ENCODE results near the gene HEMK1.
A peak's percentile ranks its signal among the peaks of the same experiment; 100 is the strongest.

Gene HEMK1

DNA sequence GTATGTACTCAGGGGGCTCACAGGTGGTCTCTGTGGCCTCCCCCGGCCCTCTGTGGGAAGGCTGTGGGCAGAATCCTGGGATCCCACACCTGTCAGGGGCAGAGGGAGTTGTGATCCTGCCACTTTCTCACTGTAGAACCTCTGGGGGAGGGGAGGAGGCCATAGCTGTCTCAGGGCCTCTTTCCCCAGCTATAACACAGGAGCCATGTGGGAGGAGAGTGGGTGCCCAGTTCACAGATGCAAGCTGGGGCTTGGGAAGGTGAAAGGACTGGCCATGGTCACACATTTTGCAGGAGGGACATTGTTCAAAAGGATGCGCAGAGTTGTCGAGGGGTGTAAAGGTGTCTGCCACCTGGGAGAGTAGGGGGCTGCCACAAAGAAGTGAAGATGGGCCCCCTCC, 59.3 kb downstream of the HEMK1 start:
- Mint-ChIP-seq H3K4me1 (ENCODE audit: low read depth) (peaks cover 99% of the 10 kb centered on the region), H3K27ac (peak overlapping the region; percentile 84), H3K4me3 (no peak overlapping the region), H3K36me3 (ENCODE audit: low read depth) (peaks cover 100% of the 10 kb centered on the region), H3K27me3 (no peaks in the 10 kb centered on the region), H3K9me3 (no peaks in the 10 kb centered on the region)
- intact Hi-C loops (cut with micrococcal nuclease) = no loop called here

DNA sequence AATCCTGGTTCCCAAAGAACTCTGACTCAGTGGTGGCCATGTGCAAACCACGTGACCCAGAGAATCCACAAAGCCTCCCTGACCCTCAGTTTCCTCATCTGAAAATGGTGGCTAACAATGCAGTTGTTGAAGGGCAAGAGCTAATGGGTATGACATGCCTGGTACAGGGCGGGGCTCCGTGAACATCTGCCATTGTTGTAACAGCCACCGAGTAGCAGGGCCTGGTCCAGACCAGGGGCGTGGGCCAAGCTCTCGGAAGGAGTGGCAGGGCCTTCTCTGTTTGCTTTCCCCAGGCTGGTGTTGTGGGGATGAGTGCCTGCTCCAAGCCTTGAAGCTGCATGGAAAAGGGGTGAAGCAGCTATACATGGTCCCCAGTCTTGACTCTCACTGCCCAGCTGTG, 61.1 kb downstream of the HEMK1 start:
- Mint-ChIP-seq H3K4me1 (ENCODE audit: low read depth) (peaks cover 98% of the 10 kb centered on the region), H3K27ac (peak overlapping the region; percentile 84), H3K9me3 (no peaks in the 10 kb centered on the region), H3K4me3 (peak overlapping the region; percentile 4), H3K27me3 (no peaks in the 10 kb centered on the region), H3K36me3 (ENCODE audit: low read depth) (peaks cover 100% of the 10 kb centered on the region)
- intact Hi-C loops (cut with micrococcal nuclease) = no loop called here

DNA sequence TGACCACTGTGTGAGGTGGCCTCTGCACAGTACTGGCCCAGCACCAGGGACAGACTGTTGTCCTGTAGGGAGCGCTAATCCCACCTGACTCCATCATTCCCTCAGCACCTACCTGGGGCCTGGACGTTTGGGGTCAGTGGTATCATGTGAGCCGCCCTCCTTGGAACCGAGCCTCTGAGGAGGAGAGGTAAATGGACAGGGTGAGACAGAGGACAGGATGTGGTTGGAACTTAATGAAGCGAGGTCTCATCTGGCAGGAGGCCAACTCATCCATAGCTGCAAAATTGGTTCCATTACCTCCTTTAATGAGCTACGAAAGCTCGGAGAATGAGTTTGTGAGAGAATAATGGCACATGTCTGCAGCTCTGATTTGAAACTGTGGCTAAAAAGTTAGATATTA, 61.6 kb downstream of the HEMK1 start:
- Mint-ChIP-seq H3K36me3 (ENCODE audit: low read depth) (peaks cover 97% of the 10 kb centered on the region), H3K4me1 (ENCODE audit: low read depth) (peaks cover 94% of the 10 kb centered on the region), H3K4me3 (no peak overlapping the region), H3K9me3 (no peaks in the 10 kb centered on the region), H3K27ac (peak overlapping the region; percentile 84), H3K27me3 (no peaks in the 10 kb centered on the region)
- intact Hi-C loops (cut with micrococcal nuclease) = no loop called here

DNA sequence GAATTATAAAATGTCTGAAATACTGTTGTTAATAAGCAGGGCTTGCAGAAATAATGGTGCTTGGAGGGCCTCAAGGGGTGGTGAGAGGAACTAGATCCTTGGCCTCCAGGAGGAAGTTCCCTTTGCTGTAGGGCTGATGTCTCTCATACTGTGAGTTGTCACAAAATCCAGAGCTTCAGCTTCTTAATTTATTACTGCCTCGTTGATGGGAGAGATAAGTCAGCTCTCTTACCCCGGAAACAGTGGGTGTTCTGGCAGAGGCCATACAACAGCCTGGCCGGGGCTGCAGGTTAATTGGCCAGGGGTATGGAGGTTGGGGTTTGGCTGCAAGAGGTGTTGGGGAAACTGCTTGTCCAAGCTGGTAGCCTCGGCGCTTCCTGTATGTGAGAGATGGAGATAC, 63.1 kb downstream of the HEMK1 start:
- no peaks in the 10 kb centered on the region for H3K27me3 Mint-ChIP-seq
- intact Hi-C loops (cut with micrococcal nuclease) = no loop called here
- H3K36me3 Mint-ChIP-seq (ENCODE audit: low read depth) = peaks cover 97% of the 10 kb centered on the region
- H3K4me3 Mint-ChIP-seq = peak overlapping the region; percentile 49
- peaks cover 94% of the 10 kb centered on the region for H3K4me1 Mint-ChIP-seq (ENCODE audit: low read depth)
- H3K27ac Mint-ChIP-seq = peak overlapping the region; percentile 84
- H3K9me3 Mint-ChIP-seq = no peaks in the 10 kb centered on the region

DNA sequence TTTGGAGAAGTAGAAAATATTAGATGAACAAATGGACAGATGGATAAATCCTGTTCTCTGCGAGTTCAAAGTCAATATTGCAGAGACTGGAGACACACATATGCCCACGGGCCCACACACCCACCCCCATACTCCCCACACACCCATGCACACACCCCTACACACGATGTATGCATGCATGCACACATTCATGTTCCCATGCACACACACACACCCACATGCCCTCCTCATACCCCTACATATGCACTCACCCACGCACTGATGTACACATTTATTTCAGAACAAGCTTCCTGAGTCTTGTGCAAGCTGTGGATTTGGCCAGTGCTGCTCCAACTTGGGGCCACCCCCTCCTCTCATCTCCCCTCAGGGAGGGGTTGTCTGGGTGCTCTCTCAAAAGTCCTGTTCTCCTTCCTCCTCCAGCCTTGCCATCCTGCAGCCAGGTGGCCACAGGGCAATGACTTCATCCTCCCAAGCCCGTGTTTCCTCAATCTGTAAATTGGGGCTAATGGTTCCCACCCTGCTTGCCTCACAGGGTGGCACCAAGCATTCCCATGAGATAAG, 64.0 kb downstream of the HEMK1 start:
- Mint-ChIP-seq H3K27ac (peak overlapping the region; percentile 84), H3K4me1 (ENCODE audit: low read depth) (peaks cover 95% of the 10 kb centered on the region), H3K9me3 (no peaks in the 10 kb centered on the region), H3K36me3 (ENCODE audit: low read depth) (peaks cover 97% of the 10 kb centered on the region), H3K4me3 (no peak overlapping the region), H3K27me3 (no peaks in the 10 kb centered on the region)
- intact Hi-C loops (cut with micrococcal nuclease) = no loop called here

DNA sequence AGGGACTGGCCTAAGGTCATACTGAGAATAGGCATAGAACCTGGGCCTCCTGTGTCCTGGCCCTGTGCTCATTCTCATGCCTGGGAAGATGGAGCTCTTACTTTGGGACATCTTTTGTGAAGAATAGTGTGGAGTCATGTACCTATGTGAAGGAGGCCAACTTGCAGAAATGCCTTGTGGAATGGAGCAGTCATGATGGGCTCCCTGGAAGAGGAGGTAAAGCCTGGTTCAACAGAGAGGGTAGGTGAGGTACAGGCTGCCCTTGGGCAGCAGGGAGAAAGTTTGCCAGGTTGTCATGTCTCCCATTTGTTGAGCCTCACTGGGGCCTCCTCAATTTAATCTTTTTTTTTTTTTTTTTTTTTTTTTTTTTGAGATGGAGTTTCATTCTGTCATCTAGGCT, 65.7 kb downstream of the HEMK1 start:
- no peaks in the 10 kb centered on the region for H3K9me3 Mint-ChIP-seq
- no peak overlapping the region for H3K4me3 Mint-ChIP-seq
- intact Hi-C loops (cut with micrococcal nuclease) = no loop called here
- H3K4me1 Mint-ChIP-seq (ENCODE audit: low read depth) = peaks cover 92% of the 10 kb centered on the region
- peaks cover 97% of the 10 kb centered on the region for H3K36me3 Mint-ChIP-seq (ENCODE audit: low read depth)
- H3K27ac Mint-ChIP-seq = no peak overlapping the region
- H3K27me3 Mint-ChIP-seq = no peaks in the 10 kb centered on the region

DNA sequence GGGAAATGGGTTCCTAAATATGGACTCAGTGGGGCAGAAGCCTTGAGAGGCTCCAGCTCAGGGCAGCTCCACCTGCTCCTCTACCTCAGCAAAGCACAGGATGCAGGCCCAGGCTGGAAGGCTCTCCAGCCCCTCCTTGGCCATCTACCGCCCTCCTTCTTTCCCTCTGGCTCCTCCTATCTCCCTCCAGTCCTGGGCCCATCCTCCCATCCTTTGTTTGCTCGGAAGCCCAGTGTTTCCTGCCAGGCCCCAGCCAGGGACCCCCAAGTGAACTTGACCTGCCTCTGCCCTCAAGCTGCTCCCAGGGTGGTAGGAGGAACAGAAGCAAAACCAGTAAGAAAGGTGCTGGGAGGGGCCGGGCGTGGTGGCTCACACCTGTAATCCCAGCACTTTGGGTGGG, 67.7 kb downstream of the HEMK1 start:
- H3K36me3 Mint-ChIP-seq (ENCODE audit: low read depth) = peaks cover 97% of the 10 kb centered on the region
- H3K9me3 Mint-ChIP-seq = no peaks in the 10 kb centered on the region
- H3K4me1 Mint-ChIP-seq (ENCODE audit: low read depth) = peaks cover 80% of the 10 kb centered on the region
- H3K27ac Mint-ChIP-seq = peak overlapping the region; percentile 23
- no peaks in the 10 kb centered on the region for H3K27me3 Mint-ChIP-seq
- peak overlapping the region; percentile 28 for H3K4me3 Mint-ChIP-seq
- intact Hi-C loops (cut with micrococcal nuclease) = no loop called here

DNA sequence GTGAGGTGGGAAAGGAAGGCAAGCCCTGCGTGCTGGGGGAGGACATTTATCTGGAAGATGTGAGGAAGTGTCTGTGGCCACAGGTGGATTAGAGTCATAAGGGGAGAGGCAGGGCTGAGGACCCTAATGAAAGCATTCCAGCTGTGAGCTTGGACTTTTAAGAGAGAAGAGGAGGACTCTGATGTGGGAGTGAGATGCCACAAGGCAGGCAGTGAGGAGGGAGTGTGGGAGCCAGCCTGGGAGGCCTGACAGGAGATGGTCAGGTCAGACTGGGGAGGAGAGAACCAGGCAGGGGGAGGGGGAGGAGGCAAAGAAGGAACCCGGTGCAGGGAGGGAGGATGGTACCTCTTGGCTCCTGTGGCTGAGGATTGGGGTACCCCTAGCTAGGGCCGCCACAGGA, 68.6 kb downstream of the HEMK1 start:
- H3K4me1 Mint-ChIP-seq (ENCODE audit: low read depth) = peaks cover 72% of the 10 kb centered on the region
- H3K36me3 Mint-ChIP-seq (ENCODE audit: low read depth) = peaks cover 97% of the 10 kb centered on the region
- H3K4me3 Mint-ChIP-seq = no peak overlapping the region
- intact Hi-C loops (cut with micrococcal nuclease) = no loop called here
- H3K9me3 Mint-ChIP-seq = no peaks in the 10 kb centered on the region
- no peaks in the 10 kb centered on the region for H3K27me3 Mint-ChIP-seq
- H3K27ac Mint-ChIP-seq = peak overlapping the region; percentile 41

DNA sequence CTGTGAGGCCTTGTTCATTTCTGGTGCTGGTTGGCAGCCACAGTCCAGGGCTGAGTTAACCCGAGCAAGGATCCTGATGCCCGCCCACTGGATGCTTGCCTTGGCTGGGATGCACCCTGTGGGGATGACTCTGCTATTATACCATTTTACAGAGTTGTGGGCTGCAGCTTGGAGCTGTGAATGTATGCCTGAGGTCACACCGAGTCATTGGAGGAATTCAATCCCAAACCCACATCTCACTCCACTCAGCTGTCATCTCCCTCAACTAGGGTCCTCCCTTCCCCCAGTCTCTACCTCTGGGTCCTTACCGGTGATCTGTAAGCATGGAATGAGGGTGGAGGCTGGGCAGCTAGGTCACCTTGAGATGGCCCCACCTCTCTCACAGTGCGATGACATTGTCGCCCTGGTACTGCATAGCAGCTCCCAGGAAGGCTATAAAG, 69.8 kb downstream of the HEMK1 start:
- H3K4me1 Mint-ChIP-seq (ENCODE audit: low read depth) = peaks cover 66% of the 10 kb centered on the region
- H3K4me3 Mint-ChIP-seq = no peak overlapping the region
- intact Hi-C loops (cut with micrococcal nuclease) = no loop called here
- no peaks in the 10 kb centered on the region for H3K9me3 Mint-ChIP-seq
- H3K36me3 Mint-ChIP-seq (ENCODE audit: low read depth) = peaks cover 97% of the 10 kb centered on the region
- H3K27me3 Mint-ChIP-seq = no peaks in the 10 kb centered on the region
- peak overlapping the region; percentile 41 for H3K27ac Mint-ChIP-seq

DNA sequence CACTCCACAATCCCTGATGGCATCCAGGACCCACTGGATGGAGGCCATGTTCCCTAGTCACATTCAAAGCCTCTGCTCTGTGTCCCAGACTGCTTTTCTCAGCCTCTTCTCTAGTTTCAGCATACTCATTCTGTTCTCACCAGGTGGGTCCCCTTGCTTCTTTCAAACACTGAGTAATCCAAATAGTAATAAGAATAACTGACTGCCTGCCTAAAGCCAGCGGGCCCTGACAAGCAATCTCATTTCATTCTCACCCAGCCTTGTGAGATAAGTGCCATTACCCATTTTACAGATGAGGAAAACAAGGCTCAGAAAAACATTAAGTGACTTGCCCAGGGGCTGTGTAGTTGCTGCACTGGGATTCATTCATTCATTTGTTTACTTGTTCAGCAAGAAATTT, 73.1 kb downstream of the HEMK1 start:
- H3K9me3 Mint-ChIP-seq = no peaks in the 10 kb centered on the region
- H3K36me3 Mint-ChIP-seq (ENCODE audit: low read depth) = peaks cover 100% of the 10 kb centered on the region
- H3K27ac Mint-ChIP-seq = no peak overlapping the region
- H3K4me3 Mint-ChIP-seq = no peak overlapping the region
- H3K4me1 Mint-ChIP-seq (ENCODE audit: low read depth) = peaks cover 52% of the 10 kb centered on the region
- intact Hi-C loops (cut with micrococcal nuclease) = no loop called here
- H3K27me3 Mint-ChIP-seq = no peaks in the 10 kb centered on the region

DNA sequence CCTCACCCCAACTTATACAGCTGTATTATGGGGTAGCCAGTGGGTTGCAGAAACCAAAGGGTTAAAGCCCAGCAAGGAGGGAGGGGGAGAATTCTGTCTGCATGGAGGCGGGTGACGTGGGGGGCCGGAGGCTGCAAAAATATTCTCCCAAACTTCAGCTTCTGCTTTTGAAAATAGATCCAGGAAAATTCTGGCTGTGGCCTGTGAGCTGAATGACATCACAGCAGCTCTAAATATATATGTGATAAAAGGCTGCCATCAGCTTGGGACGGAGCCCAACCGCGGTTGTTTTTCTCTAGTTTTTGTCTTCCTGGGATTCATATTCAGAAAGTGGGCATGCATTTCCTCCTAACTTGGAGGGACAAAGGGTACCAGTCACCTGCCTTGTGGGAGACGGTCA, 75.2 kb downstream of the HEMK1 start:
- no peak overlapping the region for H3K27ac Mint-ChIP-seq
- intact Hi-C loops (cut with micrococcal nuclease) = no loop called here
- H3K36me3 Mint-ChIP-seq (ENCODE audit: low read depth) = peaks cover 100% of the 10 kb centered on the region
- H3K4me1 Mint-ChIP-seq (ENCODE audit: low read depth) = peaks cover 41% of the 10 kb centered on the region
- H3K27me3 Mint-ChIP-seq = no peaks in the 10 kb centered on the region
- no peak overlapping the region for H3K4me3 Mint-ChIP-seq
- no peaks in the 10 kb centered on the region for H3K9me3 Mint-ChIP-seq

DNA sequence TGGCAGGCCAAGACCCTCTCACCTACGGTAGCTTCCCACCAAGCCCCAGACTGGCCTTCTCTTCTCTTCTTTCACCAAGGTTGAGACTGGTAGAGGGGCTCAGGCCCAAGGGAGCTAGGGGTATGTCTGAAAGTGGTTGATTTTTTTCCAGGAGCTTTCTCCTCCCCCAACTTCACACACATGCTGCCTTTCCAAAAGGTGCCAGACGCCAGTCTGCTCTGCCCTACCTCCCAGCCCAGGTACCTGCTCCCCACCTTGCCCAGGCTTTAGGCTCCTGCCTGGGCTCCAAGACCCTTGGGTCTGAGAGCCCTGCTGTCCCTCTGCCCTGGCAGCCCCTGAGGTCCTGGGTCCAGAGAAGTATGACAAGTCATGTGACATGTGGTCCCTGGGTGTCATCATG, 76.1 kb downstream of the HEMK1 start:
- H3K27ac Mint-ChIP-seq = no peak overlapping the region
- H3K9me3 Mint-ChIP-seq = no peaks in the 10 kb centered on the region
- H3K4me3 Mint-ChIP-seq = no peak overlapping the region
- H3K27me3 Mint-ChIP-seq = no peaks in the 10 kb centered on the region
- peaks cover 47% of the 10 kb centered on the region for H3K4me1 Mint-ChIP-seq (ENCODE audit: low read depth)
- peaks cover 100% of the 10 kb centered on the region for H3K36me3 Mint-ChIP-seq (ENCODE audit: low read depth)
- intact Hi-C loops (cut with micrococcal nuclease) = no loop called here
